BJ (cell line): Measurements from ENCODE around the gene NEAT1. TPM values are rescaled to one million over a fixed set of nuclear protein-coding genes. Genes with fewer than 3 reads are reported as not detected.

Experiments used
- CTCF ChIA-PET: fragments of 350-600 bp; formaldehyde crosslinking; extraction: SDS; loops from one replicate; lab custom pipeline; 2021; ENCODE audit warnings: antibody characterized with exemption, inconsistent platforms; lab: Yijun Ruan, JAX
- POLR2A ChIA-PET: fragments of 300-600 bp; sonication (Branson Sonifier 250); formaldehyde crosslinking; extraction: SDS; loops from one replicate; lab custom pipeline; 2021; ENCODE audit warnings: antibody characterized with exemption; lab: Charles Lee
- DNase-seq: peaks from one replicate; pipeline ENCODE4 v3.0.0-alpha.2; 2011; ENCODE audit warnings: low read depth
- H3K27me3 ChIP-seq: 2 replicates; pipeline ENCODE4 v1.6.0; 2011; ENCODE audit warnings: low read length; ENCODE audit not compliant: control insufficient read depth, insufficient read depth
- H3K36me3 ChIP-seq: 2 replicates; pipeline ENCODE4 v1.5.1; 2011; ENCODE audit warnings: low read length; ENCODE audit not compliant: control insufficient read depth, insufficient read depth
- H3K4me3 ChIP-seq: 2 replicates; pipeline ENCODE4 v1.5.1; 2011; ENCODE audit warnings: low read depth, mild to moderate bottlenecking, control low read depth, low read length
- CTCF ChIP-seq: IDR thresholded peaks from 2 replicates; pipeline ENCODE4 v1.5.1; 2011; ENCODE audit warnings: low read depth, mild to moderate bottlenecking, control low read depth, inconsistent platforms, low read length, moderate library complexity; ENCODE audit not compliant: insufficient read depth
- polyA plus RNA-seq: library from polyadenylated mRNA; depleted of rRNA; stranded (reverse); fragments of >200 nt; gene quantifications from 2 replicates; pipeline ENCODE4 v1.2.3, GENCODE V29; 2011

The NEAT1 gene
- polyA plus RNA-seq, 1 experiment = 59.2 TPM

GRCh38 chr11:65435411-65435931 is 12.9 kb downstream of the NEAT1 start:
- CTCF ChIA-PET = interaction anchor here (0.6 to 1.8 kb wide), 2 partner anchors 62 to 74 kb away, joined by 3 to 4 read pairs; no protein-coding TSS in a partner anchor
- peaks cover 22% of the 10 kb centered on the region for H3K36me3 ChIP-seq
- H3K27me3 ChIP-seq = no peaks in the 10 kb centered on the region
- H3K4me3 ChIP-seq = no peak overlapping the region
- TF ChIP-seq CTCF = no peak
- DNase-seq = no peak
- POLR2A ChIA-PET = no interaction called here

GRCh38 chr11:65435981-65436411 is 13.4 kb downstream of the NEAT1 start:
- H3K27me3 ChIP-seq = no peaks in the 10 kb centered on the region
- ChIA-PET POLR2A (no interaction called here), CTCF (interaction anchor here (0.6 to 1.8 kb wide), 3 partner anchors 35 to 73 kb away, joined by 3 to 4 read pairs (median 3); no protein-coding TSS in a partner anchor)
- DNase-seq = no peak
- H3K4me3 ChIP-seq = no peak overlapping the region
- TF ChIP-seq CTCF = no peak
- peaks cover 22% of the 10 kb centered on the region for H3K36me3 ChIP-seq

GRCh38 chr11:65436412-65437032 is 13.9 kb downstream of the NEAT1 start:
- H3K4me3 ChIP-seq = no peak overlapping the region

GRCh38 chr11:65437436-65438227 is 15.0 kb downstream of the NEAT1 start:
- no peak for TF ChIP-seq CTCF
- POLR2A ChIA-PET = interaction anchor here (0.6 kb wide), 1 partner anchor 34 kb away, joined by 11 read pairs; no protein-coding TSS in a partner anchor
- Histone ChIP-seq H3K27me3 (no peaks in the 10 kb centered on the region), H3K36me3 (peaks cover 22% of the 10 kb centered on the region), H3K4me3 (no peak overlapping the region)
- DNase-seq = no peak
- CTCF ChIA-PET = interaction anchor here (1.2 to 2.0 kb wide), 2 partner anchors 21 to 73 kb away, joined by 4 to 8 read pairs; no protein-coding TSS in a partner anchor

More at GRCh38 chr11:65436412-65437032, 13.9 kb downstream of the NEAT1 start:
- peaks cover 22% of the 10 kb centered on the region for H3K36me3 ChIP-seq
- no peak for DNase-seq
- no peak for TF ChIP-seq CTCF
- ChIA-PET CTCF (interaction anchor here (1.1 to 2.0 kb wide), 4 partner anchors 20 to 74 kb away, joined by 3 to 8 read pairs (median 4); no protein-coding TSS in a partner anchor), POLR2A (no interaction called here)
- no peaks in the 10 kb centered on the region for H3K27me3 ChIP-seq
